Loucy (cell line): ENCODE data around the gene SPATS2.

Experiments
- H2AFZ ChIP-seq: fragments of 200-600 bp; sonication (generic); 2 replicates; pipeline ENCODE4 v1.6.0; 2016; ENCODE audit warnings: antibody characterized with exemption, mild to moderate bottlenecking, low read length, moderate library complexity
- H3F3A ChIP-seq: fragments of 200-600 bp; 2 replicates; pipeline ENCODE4 v1.6.0; 2016; ENCODE audit warnings: antibody characterized with exemption, low read depth, mild to moderate bottlenecking
- H3K27me3 ChIP-seq: fragments of 200-600 bp; sonication (generic); 2 replicates; pipeline ENCODE4 v1.6.1; 2014; ENCODE audit warnings: low read length, mild to moderate bottlenecking; ENCODE audit not compliant: insufficient read depth, poor library complexity, severe bottlenecking
- H3K36me3 ChIP-seq: fragments of 200-600 bp; sonication (generic); 2 replicates; pipeline ENCODE4 v1.6.1; 2016; ENCODE audit warnings: low read length; ENCODE audit not compliant: insufficient read depth
- H3K4me1 ChIP-seq: fragments of 200-600 bp; sonication (generic); 2 replicates; pipeline ENCODE4 v1.5.1; 2014; ENCODE audit warnings: low read length, mild to moderate bottlenecking; ENCODE audit not compliant: insufficient read depth, poor library complexity, severe bottlenecking
- H3K4me2 ChIP-seq: fragments of 200-600 bp; sonication (generic); 2 replicates; pipeline ENCODE4 v1.6.0; 2014; ENCODE audit warnings: antibody characterized with exemption, low read length, low read depth, mild to moderate bottlenecking; ENCODE audit not compliant: poor library complexity, severe bottlenecking
- H3K4me3 ChIP-seq: fragments of 200-600 bp; sonication (generic); 2 replicates; pipeline ENCODE4 v1.5.1; 2014; ENCODE audit warnings: low read length, mild to moderate bottlenecking, mixed read lengths; ENCODE audit not compliant: poor library complexity, severe bottlenecking
- H3K79me2 ChIP-seq: fragments of 200-600 bp; sonication (generic); 2 replicates; pipeline ENCODE4 v1.6.1; 2014; ENCODE audit warnings: low read length; ENCODE audit not compliant: insufficient read depth
- H3K9ac ChIP-seq: fragments of 200-600 bp; sonication (generic); 2 replicates; pipeline ENCODE4 v1.6.0; 2014; ENCODE audit warnings: mild to moderate bottlenecking, low read depth, low read length, moderate library complexity; ENCODE audit not compliant: poor library complexity, severe bottlenecking
- H3K9me2 ChIP-seq: fragments of 200-600 bp; sonication (generic); replicated peaks from 2 replicates; pipeline ENCODE4 v1.6.1; 2016; ENCODE audit warnings: low read depth, low read length, mixed read lengths
- H3K9me3 ChIP-seq: fragments of 200-600 bp; sonication (generic); 2 replicates; pipeline ENCODE4 v1.6.1; 2014; ENCODE audit warnings: mild to moderate bottlenecking, antibody characterized with exemption, low read length, low read depth; ENCODE audit not compliant: insufficient read depth
- H4K20me1 ChIP-seq: fragments of 200-600 bp; sonication (generic); 2 replicates; pipeline ENCODE4 v1.6.0; 2014; ENCODE audit warnings: antibody characterized with exemption, low read length, mild to moderate bottlenecking; ENCODE audit not compliant: insufficient read depth, poor library complexity, severe bottlenecking
- EZH2phosphoT487 ChIP-seq: fragments of 200-600 bp; IDR thresholded peaks from 2 replicates; pipeline ENCODE4 v1.6.1; 2018; ENCODE audit warnings: antibody characterized with exemption, mild to moderate bottlenecking, moderate library complexity, borderline replicate concordance
- TF ChIP-seq, protein P1 (sequence below): fragments of 200-600 bp; sonication (generic); conservative IDR thresholded peaks from 2 replicates; pipeline ENCODE4 v1.5.1; 2014; ENCODE audit warnings: mild to moderate bottlenecking, antibody characterized with exemption, low read length

SPATS2 gene

DNA sequence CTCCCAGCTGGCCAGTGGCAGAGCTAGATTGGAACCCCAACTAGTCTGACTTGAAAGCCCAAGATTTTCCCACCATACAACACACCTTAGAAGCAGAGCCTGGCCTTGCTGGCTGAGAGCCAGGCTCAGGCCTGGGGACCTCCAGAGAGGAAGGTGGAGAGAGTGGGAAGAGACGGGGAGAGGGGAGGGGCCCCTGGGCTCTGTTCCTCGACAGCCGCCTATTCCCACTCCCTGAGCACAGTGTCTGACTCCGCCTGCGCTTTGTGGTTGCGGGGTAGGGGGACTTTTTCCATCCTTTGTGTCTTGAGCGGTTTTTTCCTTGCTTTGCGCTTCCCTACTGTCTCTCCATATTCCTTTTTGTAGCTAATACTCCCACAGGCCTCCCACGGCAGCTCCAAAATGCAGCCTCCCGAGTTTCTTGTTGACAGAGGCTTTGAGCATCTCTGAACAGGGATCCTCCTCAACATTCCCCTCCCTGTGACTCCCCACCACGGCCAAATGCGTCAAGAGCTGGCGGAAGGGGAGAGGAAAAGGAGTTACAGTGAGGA lies 167.5 kb downstream of the SPATS2 start:
- H3F3A ChIP-seq, result no peaks in the 10 kb centered on the region
- H3K4me3 ChIP-seq, result no peak overlapping the region
- no peak for TF ChIP-seq EZH2phosphoT487
- TF ChIP-seq, protein P1, sequence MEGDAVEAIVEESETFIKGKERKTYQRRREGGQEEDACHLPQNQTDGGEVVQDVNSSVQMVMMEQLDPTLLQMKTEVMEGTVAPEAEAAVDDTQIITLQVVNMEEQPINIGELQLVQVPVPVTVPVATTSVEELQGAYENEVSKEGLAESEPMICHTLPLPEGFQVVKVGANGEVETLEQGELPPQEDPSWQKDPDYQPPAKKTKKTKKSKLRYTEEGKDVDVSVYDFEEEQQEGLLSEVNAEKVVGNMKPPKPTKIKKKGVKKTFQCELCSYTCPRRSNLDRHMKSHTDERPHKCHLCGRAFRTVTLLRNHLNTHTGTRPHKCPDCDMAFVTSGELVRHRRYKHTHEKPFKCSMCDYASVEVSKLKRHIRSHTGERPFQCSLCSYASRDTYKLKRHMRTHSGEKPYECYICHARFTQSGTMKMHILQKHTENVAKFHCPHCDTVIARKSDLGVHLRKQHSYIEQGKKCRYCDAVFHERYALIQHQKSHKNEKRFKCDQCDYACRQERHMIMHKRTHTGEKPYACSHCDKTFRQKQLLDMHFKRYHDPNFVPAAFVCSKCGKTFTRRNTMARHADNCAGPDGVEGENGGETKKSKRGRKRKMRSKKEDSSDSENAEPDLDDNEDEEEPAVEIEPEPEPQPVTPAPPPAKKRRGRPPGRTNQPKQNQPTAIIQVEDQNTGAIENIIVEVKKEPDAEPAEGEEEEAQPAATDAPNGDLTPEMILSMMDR, result no peak
- no peak overlapping the region for H2AFZ ChIP-seq
- peaks cover 9% of the 10 kb centered on the region for H3K27me3 ChIP-seq
- H3K79me2 ChIP-seq, result no peaks in the 10 kb centered on the region
- no peaks in the 10 kb centered on the region for H3K9me3 ChIP-seq
- no peaks in the 10 kb centered on the region for H4K20me1 ChIP-seq
- peaks cover 5% of the 10 kb centered on the region for H3K4me1 ChIP-seq
- no peak overlapping the region for H3K9ac ChIP-seq
- no peak overlapping the region for H3K4me2 ChIP-seq
- no peaks in the 10 kb centered on the region for H3K36me3 ChIP-seq
- no peaks in the 10 kb centered on the region for H3K9me2 ChIP-seq

DNA sequence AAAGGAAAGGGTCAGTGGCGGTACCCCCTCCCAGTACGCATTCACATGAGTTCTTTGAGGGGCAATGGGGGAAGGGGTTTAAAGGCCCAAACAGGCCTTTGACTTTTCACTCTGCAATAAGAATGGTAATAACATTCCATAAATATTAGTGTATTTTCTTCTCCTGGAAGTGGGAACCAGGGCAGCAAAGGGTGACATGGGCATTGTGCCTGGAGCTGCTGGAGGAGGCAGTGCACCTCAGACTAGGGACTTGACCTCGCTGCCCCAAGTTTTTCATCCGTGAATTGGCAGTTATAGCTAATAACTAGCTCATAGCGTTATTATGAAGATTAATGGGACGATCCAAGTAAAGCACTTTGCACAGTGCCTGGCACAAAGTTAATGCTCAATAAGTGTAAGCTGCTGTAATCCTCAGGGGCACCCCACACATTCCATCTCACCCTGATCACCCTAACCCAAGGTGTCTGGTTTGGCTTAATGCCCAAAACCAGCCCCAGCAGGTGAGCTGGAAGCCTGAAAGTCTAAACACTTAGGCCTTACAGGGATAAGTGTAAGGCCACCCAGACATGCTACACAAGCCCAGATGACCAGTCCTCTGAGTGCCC lies 168.8 kb downstream of the SPATS2 start:
- H3K4me1 ChIP-seq, result peaks cover 5% of the 10 kb centered on the region
- H3K9ac ChIP-seq, result no peak overlapping the region
- no peak overlapping the region for H3K4me3 ChIP-seq
- no peaks in the 10 kb centered on the region for H3K9me3 ChIP-seq
- H3K79me2 ChIP-seq, result no peaks in the 10 kb centered on the region
- no peaks in the 10 kb centered on the region for H4K20me1 ChIP-seq
- no peaks in the 10 kb centered on the region for H3F3A ChIP-seq
- H3K9me2 ChIP-seq, result no peaks in the 10 kb centered on the region
- H3K36me3 ChIP-seq, result no peaks in the 10 kb centered on the region
- no peak for TF ChIP-seq EZH2phosphoT487
- TF ChIP-seq, protein P1, result no peak
- H3K27me3 ChIP-seq, result peaks cover 9% of the 10 kb centered on the region
- no peak overlapping the region for H3K4me2 ChIP-seq
- no peak overlapping the region for H2AFZ ChIP-seq

DNA sequence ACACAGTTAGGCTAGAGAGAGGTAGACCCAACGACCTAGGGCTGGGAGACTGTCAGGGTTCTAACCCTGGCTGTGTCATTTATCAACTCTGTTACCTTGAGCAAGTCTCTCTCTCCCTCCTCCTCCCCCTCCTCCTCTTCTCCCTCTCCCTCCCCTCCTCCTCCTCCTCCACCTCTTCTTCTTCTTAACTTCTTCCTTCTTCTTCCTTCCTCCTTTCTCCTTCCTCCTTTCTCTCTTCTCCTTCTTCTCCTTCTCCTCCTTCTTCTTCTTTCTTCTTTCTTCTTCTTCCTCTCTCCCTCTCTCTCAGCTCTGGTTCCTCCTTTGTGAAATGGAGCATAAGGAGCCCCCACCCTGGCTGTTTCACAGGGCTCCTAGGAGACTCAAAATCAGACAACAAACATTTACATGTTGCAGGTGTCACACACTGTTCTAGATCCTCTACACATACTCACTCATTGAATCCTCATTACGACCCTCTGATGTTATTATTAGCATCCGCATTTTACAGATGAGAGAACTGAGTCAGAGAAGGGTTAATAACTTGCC lies 169.3 kb downstream of the SPATS2 start:
- H2AFZ ChIP-seq, result no peak overlapping the region
- H4K20me1 ChIP-seq, result no peaks in the 10 kb centered on the region
- H3K4me2 ChIP-seq, result no peak overlapping the region
- no peak overlapping the region for H3K9ac ChIP-seq
- TF ChIP-seq EZH2phosphoT487, result no peak
- TF ChIP-seq, protein P1, result no peak
- H3K36me3 ChIP-seq, result no peaks in the 10 kb centered on the region
- H3K27me3 ChIP-seq, result peaks cover 9% of the 10 kb centered on the region
- no peaks in the 10 kb centered on the region for H3K9me3 ChIP-seq
- H3K4me1 ChIP-seq, result peaks cover 5% of the 10 kb centered on the region
- H3K4me3 ChIP-seq, result no peak overlapping the region
- H3K9me2 ChIP-seq, result no peaks in the 10 kb centered on the region
- H3F3A ChIP-seq, result no peaks in the 10 kb centered on the region
- no peaks in the 10 kb centered on the region for H3K79me2 ChIP-seq
